ENCODE data around the gene MATN4.

Gene MATN4

DNA sequence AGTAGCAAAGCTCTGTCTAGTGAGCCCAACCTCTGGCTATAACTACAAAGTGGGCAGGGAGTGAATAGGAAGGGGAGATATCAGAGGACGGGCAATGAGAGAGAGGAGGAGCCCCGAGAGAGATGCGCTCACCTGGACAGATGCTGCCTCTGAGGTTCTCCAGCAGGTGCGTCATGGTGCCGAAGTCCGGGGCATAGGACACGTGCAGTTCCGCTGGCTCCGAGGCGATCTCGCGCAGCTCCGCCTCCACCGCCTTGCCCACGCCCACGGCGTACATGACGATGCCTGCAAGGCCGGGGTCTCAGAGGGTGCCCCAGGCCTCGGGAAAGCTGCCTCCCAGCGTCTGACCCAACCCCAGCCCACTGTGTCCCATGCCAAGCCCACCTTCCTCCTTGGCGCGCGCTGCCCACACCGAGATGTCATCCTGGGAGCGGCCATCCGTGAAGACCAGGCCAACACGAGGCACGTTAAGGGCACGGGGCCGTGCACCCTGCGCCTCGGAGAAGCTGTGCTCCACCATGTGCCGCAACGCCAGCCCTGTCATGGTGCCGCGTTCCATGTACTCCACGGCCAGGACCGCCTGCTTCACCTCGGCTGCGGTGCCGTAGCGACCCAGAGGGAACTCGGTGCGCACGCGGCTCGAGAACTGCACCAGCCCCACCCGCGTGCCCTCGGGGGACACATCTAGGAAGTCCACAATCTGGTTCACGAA lies 10.2 kb downstream of the MATN4 start:
- Histone ChIP-seq H2BK5ac (ENCODE audit: low read length) (peak overlapping the region; percentile 39), H3K4me2 (ENCODE audit: insufficient read depth, low read length, poor library complexity, severe bottlenecking) (no peak overlapping the region), H2BK15ac (ENCODE audit: low read length) (peak overlapping the region; percentile 37), H3K79me1 (ENCODE audit: low read depth, low read length) (no peaks in the 10 kb centered on the region), H4K91ac (ENCODE audit: low read depth, low read length, poor library complexity) (peak overlapping the region; percentile 24), H3K4me3 (ENCODE audit: low read length in 2 of 2) (peak overlapping the region in 1 of 2 donors; percentile 3), H3K36me3 (replicated peaks in 1 of 2; ENCODE audit: control insufficient read depth in 2 of 2, insufficient read depth in 2 of 2, low read length in 2 of 2) (no peaks in the 10 kb centered on the region), H3K23ac (ENCODE audit: low read depth, low read length, poor library complexity) (peak overlapping the region; percentile 95), H3K9me3 (replicated peaks in 1 of 2; ENCODE audit: control insufficient read depth in 2 of 2, insufficient read depth in 1 of 2, low read depth in 1 of 2, low read length in 2 of 2) (peaks cover 4 to 13% of the 10 kb centered on the region in 2 donors), H3K4ac (ENCODE audit: low read length) (no peak overlapping the region), H2AK5ac (ENCODE audit: low read depth, low read length) (peak overlapping the region; percentile 81), H3K18ac (ENCODE audit: low read length) (peak overlapping the region; percentile 57), H3K27me3 (ENCODE audit: control insufficient read depth in 3 of 3, insufficient read depth in 3 of 3, low read depth in 1 of 3, low read length in 3 of 3) (peaks cover 0 to 3% (median 2%) of the 10 kb centered on the region in 3 experiments), H3K27ac (replicated peaks; ENCODE audit: low read length) (no peak overlapping the region), H3K4me1 (ENCODE audit: control insufficient read depth in 2 of 2, insufficient read depth in 1 of 2, low read depth in 1 of 2, low read length in 2 of 2) (peaks cover under 1 to 3% of the 10 kb centered on the region in 2 donors), H3K9ac (ENCODE audit: low read depth, low read length, poor library complexity) (peak overlapping the region; percentile 70), H4K8ac (ENCODE audit: low read depth, low read length) (no peak overlapping the region), H2BK120ac (ENCODE audit: low read depth, low read length) (no peak overlapping the region), H2BK12ac (ENCODE audit: low read length) (peak overlapping the region; percentile 46), H2AFZ (ENCODE audit: low read length) (no peak overlapping the region), H3K14ac (ENCODE audit: low read length) (peak overlapping the region; percentile 71)
- no peak for DNase-seq (ENCODE audit: low spot score)
- no CpG with 5 or more reads among the region's 52 CpGs for WGBS, 2 donors (ENCODE audit: extremely low coverage in 2 of 2, insufficient read length in 2 of 2, insufficient replicate concordance in 1 of 2)

- Histone ChIP-seq H2AK5ac (ENCODE audit: low read depth, low read length) (no peak overlapping the region), H3K4ac (ENCODE audit: low read length) (no peak overlapping the region), H3K23ac (ENCODE audit: low read depth, low read length, poor library complexity) (no peak overlapping the region), H3K14ac (ENCODE audit: low read length) (no peak overlapping the region), H3K4me2 (ENCODE audit: insufficient read depth, low read length, poor library complexity, severe bottlenecking) (no peak overlapping the region), H3K27ac (replicated peaks; ENCODE audit: low read length) (no peak overlapping the region), H4K8ac (ENCODE audit: low read depth, low read length) (no peak overlapping the region), H2AFZ (ENCODE audit: low read length) (no peak overlapping the region), H3K4me1 (ENCODE audit: control insufficient read depth in 2 of 2, insufficient read depth in 1 of 2, low read depth in 1 of 2, low read length in 2 of 2) (peaks cover 2% of the 10 kb centered on the region in 2 donors), H4K91ac (ENCODE audit: low read depth, low read length, poor library complexity) (no peak overlapping the region), H3K9me3 (replicated peaks in 1 of 2; ENCODE audit: control insufficient read depth in 2 of 2, insufficient read depth in 1 of 2, low read depth in 1 of 2, low read length in 2 of 2) (peaks cover 4 to 13% of the 10 kb centered on the region in 2 donors), H3K79me1 (ENCODE audit: low read depth, low read length) (no peaks in the 10 kb centered on the region), H2BK5ac (ENCODE audit: low read length) (no peak overlapping the region), H2BK15ac (ENCODE audit: low read length) (no peak overlapping the region), H3K18ac (ENCODE audit: low read length) (no peak overlapping the region), H3K27me3 (ENCODE audit: control insufficient read depth in 3 of 3, insufficient read depth in 3 of 3, low read depth in 1 of 3, low read length in 3 of 3) (peaks cover 0 to 21% (median 3%) of the 10 kb centered on the region in 3 experiments), H2BK120ac (ENCODE audit: low read depth, low read length) (no peak overlapping the region), H2BK12ac (ENCODE audit: low read length) (no peak overlapping the region), H3K9ac (ENCODE audit: low read depth, low read length, poor library complexity) (no peak overlapping the region), H3K4me3 (ENCODE audit: low read length in 2 of 2) (no peak overlapping the region), H3K36me3 (replicated peaks in 1 of 2; ENCODE audit: control insufficient read depth in 2 of 2, insufficient read depth in 2 of 2, low read length in 2 of 2) (no peaks in the 10 kb centered on the region)
- no CpG with 5 or more reads among the region's 1 CpG for WGBS, 2 donors (ENCODE audit: extremely low coverage in 2 of 2, insufficient read length in 2 of 2, insufficient replicate concordance in 1 of 2)
- no peak for DNase-seq (ENCODE audit: low spot score)
Observed at GRCh38 chr20:45294659-45295058, 13.4 kb downstream of the MATN4 start.

GRCh38 chr20:45294003-45294368 lies 14.1 kb downstream of the MATN4 start:
- H3K79me1 ChIP-seq (ENCODE audit: low read depth, low read length) = no peaks in the 10 kb centered on the region
- H3K18ac ChIP-seq (ENCODE audit: low read length) = no peak overlapping the region
- H3K4me1 ChIP-seq (ENCODE audit: control insufficient read depth in 2 of 2, insufficient read depth in 1 of 2, low read depth in 1 of 2, low read length in 2 of 2) = peaks cover 2% of the 10 kb centered on the region in 2 donors
- H3K4ac ChIP-seq (ENCODE audit: low read length) = no peak overlapping the region
- no peak overlapping the region for H3K4me2 ChIP-seq (ENCODE audit: insufficient read depth, low read length, poor library complexity, severe bottlenecking)
- H2AK5ac ChIP-seq (ENCODE audit: low read depth, low read length) = no peak overlapping the region
- no peak overlapping the region for H3K27ac ChIP-seq (replicated peaks; ENCODE audit: low read length)
- no peak overlapping the region for H2BK15ac ChIP-seq (ENCODE audit: low read length)
- H3K9me3 ChIP-seq (replicated peaks in 1 of 2; ENCODE audit: control insufficient read depth in 2 of 2, insufficient read depth in 1 of 2, low read depth in 1 of 2, low read length in 2 of 2) = peaks cover 4 to 13% of the 10 kb centered on the region in 2 donors
- H3K9ac ChIP-seq (ENCODE audit: low read depth, low read length, poor library complexity) = no peak overlapping the region
- H2AFZ ChIP-seq (ENCODE audit: low read length) = peak overlapping the region; percentile 99
- no CpG with 5 or more reads among the region's 5 CpGs for WGBS, 2 donors (ENCODE audit: extremely low coverage in 2 of 2, insufficient read length in 2 of 2, insufficient replicate concordance in 1 of 2)
- no peak overlapping the region for H4K91ac ChIP-seq (ENCODE audit: low read depth, low read length, poor library complexity)
- no peaks in the 10 kb centered on the region for H3K36me3 ChIP-seq (replicated peaks in 1 of 2; ENCODE audit: control insufficient read depth in 2 of 2, insufficient read depth in 2 of 2, low read length in 2 of 2)
- H2BK5ac ChIP-seq (ENCODE audit: low read length) = no peak overlapping the region
- H3K23ac ChIP-seq (ENCODE audit: low read depth, low read length, poor library complexity) = no peak overlapping the region
- no peak overlapping the region for H2BK12ac ChIP-seq (ENCODE audit: low read length)
- peaks cover 0 to 24% (median 3%) of the 10 kb centered on the region in 3 experiments for H3K27me3 ChIP-seq (ENCODE audit: control insufficient read depth in 3 of 3, insufficient read depth in 3 of 3, low read depth in 1 of 3, low read length in 3 of 3)
- H3K4me3 ChIP-seq (ENCODE audit: low read length in 2 of 2) = no peak overlapping the region
- H4K8ac ChIP-seq (ENCODE audit: low read depth, low read length) = no peak overlapping the region
- no peak for DNase-seq (ENCODE audit: low spot score)
- no peak overlapping the region for H3K14ac ChIP-seq (ENCODE audit: low read length)
- no peak overlapping the region for H2BK120ac ChIP-seq (ENCODE audit: low read depth, low read length)
